GM19467 (cell line): ENCODE results near the gene ISYNA1.

Source experiments
- ATAC-seq: cut with Tn5 transposase; IDR thresholded peaks from one replicate; pipeline ENCODE4 v1.9.1; 2021; ENCODE audit warnings: mild to moderate bottlenecking, moderate library complexity; ENCODE audit not compliant: unreplicated experiment

Gene ISYNA1

DNA sequence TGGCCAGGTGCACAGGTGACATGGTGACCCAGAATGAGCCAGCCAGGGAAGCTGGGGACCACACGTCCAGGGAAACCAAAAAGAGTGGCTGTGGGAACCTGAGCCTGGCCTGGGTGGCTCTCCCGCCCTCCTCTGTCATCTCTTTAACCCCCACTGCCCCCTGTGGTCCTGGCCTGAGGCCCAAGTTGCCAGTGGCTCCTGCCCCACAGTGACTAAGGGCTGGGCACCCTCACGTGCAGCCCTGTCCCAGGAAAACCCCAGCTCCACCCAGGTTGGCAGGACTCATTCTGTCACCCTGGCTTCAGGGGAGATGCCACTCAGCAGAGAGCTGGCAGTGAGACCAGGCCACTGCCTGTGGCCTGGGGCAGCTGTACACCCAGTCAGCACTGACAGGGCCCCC lies 30.6 kb upstream of the ISYNA1 start:
- no peak for ATAC-seq

DNA sequence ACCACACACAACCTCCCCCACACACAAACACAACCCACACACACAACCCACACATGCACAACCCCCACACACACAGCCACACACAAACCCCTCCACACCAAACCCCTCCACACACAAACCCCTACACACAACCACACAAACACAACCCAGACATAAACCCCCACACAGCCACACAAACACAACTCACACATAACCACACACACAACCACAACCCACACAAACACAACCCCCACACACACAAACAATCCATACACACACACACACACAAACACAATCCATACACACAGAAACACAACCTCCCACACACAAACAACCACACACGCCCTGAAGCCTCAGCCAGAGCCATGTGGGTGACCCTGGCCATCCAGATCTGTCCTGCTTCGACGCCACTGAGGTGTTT lies 30.0 kb upstream of the ISYNA1 start:
- ATAC-seq, result no peak

DNA sequence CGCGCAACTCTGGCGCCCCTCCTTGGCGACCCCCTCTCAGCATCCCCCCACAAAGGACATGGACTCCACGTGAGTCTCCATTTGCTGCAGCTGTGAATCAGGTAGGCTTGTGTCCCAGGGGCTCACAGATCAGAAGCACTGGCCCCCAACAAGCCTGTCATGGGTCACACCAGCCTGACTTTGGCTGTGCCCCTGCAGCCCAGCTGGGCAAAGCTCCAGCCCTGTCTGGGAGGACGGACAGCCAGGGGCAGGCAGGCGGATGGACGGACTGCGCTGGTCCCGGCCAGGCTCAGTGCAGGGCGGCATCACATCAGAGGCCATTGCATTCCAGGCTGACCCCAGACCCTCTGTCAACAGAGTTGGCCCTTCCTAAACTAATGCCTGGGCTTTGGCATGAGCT lies 28.4 kb upstream of the ISYNA1 start:
- ATAC-seq, result no peak

- ATAC-seq, result no peak
These were observed 28.0 kb upstream of the ISYNA1 start for GRCh38 chr19:18465964-18466339.

GRCh38 chr19:18465214-18465963 lies 27.5 kb upstream of the ISYNA1 start:
- ATAC-seq, result no peak

- ATAC-seq, result no peak
These were observed 26.7 kb upstream of the ISYNA1 start for GRCh38 chr19:18464646-18465045.

GRCh38 chr19:18461471-18461870 lies 23.5 kb upstream of the ISYNA1 start:
- no peak for ATAC-seq

DNA sequence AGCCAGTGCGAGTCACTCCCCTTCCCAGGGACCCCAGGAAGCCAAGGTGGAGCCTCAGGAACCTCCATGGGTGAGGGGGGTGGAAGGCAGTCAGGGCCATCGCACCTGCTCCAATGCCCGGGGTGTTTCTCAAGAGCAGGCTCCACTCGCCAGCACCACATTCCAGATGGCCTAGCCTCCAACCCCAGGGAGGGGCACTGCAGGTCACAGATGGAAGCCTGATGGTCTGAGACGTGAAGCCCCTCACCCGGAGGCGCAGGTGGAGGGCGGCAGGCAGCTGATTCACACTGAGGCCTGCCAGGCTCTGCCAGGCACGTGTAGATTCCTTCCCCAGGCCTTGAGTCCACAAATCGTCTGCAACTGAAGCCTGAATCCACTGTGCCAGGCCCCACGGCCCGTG lies 23.0 kb upstream of the ISYNA1 start:
- ATAC-seq, result no peak

DNA sequence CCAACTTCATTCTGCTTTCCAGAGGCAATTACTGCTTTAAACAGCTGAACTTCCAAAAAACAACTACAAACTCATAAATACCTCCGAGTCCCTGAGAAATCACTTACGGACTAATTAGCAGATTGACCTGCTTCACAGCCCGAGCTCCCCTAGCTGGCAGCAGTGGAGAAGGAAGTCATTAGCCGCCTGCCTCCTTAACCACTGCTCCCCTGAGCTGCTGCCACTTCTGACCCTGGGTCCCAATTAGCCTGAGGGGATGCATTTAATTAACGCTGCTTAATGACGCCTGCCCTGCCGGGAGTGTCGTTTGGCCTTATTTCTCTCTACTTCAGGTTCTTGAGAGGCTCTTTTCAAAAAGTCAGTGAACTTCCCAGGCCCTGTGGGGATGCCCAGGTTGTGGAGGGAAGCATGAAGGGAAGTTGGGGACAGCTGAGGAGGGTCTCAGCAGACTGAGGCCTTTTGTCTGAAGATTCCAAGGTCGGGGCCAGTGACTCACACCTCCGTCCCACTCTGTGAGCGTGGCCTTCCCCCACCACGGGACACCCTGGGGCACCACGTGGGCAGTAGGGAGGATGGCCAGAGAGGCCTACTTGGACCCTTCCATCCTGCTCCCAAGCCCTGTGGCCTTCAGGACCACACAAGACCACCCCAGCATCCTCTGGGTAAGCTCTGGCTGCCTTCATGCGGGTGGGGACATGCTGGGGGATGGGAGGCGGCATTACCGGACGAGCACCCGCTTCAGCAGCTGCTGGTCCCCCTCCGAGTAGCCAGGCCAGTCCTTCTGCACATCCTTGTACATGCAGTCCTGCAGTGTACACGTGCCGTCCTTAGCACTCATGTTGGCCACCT lies 19.8 kb upstream of the ISYNA1 start:
- ATAC-seq, result no peak

- ATAC-seq, result no peak
These were observed 19.0 kb upstream of the ISYNA1 start for GRCh38 chr19:18456974-18457373.

DNA sequence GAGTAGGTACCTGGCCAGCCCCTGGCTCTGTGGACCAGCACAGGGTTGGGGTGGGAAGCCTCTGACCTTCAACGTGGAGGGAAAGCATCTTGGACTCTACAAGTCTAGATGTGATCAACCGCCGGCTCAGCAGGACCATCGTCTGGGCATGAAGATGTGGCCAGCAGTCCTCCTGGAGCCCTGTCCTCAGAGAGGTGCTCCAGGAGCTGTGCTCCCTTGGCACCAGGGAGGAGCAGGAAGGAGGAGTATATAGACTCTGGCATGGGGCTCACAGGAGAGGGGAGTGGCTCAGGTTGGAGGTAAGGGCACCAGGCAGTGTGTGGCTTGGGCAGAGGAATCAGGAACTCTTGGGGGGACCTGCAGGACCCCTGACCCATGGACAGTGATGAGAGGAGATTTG lies 18.3 kb upstream of the ISYNA1 start:
- ATAC-seq, result no peak

- ATAC-seq, result no peak
These were observed 15.5 kb upstream of the ISYNA1 start for GRCh38 chr19:18453269-18454024.

DNA sequence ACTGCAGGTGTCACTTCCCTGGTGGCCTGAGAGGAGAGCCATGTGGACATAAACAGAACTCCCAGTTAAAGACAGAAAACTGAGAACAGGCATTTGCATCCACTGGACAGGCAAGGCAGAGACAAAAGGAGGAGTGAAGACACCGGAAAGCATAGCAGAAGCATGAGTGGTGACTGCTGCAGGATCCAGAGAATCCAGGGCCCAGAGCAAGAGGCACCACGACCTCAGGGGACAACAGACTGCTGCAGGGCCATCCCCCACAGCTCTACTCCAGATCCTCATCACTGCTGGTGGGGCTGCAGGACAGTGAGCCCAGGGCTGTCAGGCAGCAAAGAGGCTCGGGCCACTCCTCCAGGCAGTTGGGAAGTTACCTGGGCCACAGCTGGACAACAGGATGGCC lies 14.5 kb upstream of the ISYNA1 start:
- ATAC-seq, result no peak

- ATAC-seq, result peak; percentile 51
These were observed 13.3 kb upstream of the ISYNA1 start for GRCh38 chr19:18450931-18451836.

- ATAC-seq, result no peak
These were observed 12.3 kb upstream of the ISYNA1 start for GRCh38 chr19:18450021-18450930.

DNA sequence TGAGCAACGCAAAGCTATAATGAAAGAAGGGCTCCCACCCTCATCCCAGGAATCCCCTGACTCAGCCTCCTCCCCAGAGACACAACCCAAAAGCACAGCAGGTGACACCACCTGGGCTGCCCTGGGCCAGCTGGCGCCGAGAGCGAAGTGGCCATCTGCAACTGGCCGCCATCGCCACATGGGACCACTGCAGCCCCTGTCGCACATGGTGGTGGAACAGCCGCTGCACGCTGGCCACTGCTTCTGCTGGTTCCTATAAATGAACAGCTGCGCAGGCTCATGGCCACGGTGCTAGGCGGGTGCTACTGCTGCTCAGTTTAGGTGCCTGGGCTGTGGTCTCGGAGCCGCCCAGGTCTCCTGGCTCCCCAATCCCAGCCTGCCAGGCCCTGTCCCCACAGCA lies 11.6 kb upstream of the ISYNA1 start:
- ATAC-seq, result no peak

GRCh38 chr19:18446811-18447359 lies 9.0 kb upstream of the ISYNA1 start:
- ATAC-seq, result no peak

DNA sequence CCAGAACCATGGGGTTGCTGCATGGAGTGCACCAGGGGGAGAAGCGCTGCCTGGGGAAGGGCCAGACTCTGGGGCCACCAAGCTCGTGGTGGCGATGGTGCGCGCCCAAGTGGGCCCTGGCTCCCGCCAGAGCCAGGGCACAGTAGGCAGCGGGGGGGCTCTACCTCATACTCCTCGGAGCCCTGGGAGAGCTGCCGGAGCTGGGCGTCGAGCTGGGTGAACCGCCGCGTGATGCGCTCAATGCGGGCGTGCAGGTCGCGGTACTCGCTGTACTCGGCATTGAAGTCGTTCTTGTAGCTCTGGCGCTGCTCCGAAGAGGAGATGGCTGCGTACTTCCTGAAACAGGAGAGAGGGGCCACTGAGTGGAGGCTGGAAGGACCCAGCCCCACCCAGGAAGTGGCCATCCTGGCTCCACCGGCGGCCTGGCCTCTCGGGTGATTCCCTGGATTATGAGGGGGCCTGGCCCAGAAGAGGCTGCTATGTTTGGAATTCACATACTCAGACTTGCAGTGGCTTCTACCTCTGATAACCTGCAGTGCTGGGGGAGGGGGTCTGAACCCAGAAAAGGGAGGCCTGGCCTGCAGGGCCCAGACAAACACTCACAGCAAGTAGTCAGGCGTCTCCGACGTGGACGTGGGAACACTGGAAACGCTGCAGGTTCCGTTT lies 8.3 kb upstream of the ISYNA1 start:
- ATAC-seq, result no peak
